HG03135 (cell line): Measurements from ENCODE around the gene CELF4.
A peak's percentile ranks its signal among the peaks of the same experiment; 100 is the strongest.

Experiments used
- ATAC-seq: cut with Tn5 transposase; IDR thresholded peaks from one replicate; pipeline ENCODE4 v1.9.1; 2021; ENCODE audit warnings: mild to moderate bottlenecking, moderate library complexity; ENCODE audit not compliant: unreplicated experiment

CELF4 gene

DNA sequence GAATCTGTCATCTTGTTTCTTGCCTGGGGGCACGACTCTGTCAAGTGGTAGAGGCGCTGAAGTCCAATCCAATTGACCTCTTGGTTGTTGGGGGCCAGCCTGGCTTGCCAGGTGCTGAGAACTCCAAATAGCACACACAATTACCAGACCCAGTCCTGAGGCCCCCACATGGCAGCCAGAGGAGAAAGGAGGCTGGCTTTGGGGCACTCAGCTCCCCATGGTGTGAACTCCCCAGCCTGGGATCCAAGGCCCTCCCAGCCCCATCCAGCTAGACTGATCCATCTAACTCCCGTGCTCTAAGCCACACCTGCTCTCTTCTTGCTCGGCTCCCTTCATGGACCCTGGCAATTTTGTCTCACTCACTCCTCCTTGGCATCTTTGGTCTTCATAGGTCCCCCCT, 170.0 kb downstream of the CELF4 start:
- ATAC-seq = no peak

DNA sequence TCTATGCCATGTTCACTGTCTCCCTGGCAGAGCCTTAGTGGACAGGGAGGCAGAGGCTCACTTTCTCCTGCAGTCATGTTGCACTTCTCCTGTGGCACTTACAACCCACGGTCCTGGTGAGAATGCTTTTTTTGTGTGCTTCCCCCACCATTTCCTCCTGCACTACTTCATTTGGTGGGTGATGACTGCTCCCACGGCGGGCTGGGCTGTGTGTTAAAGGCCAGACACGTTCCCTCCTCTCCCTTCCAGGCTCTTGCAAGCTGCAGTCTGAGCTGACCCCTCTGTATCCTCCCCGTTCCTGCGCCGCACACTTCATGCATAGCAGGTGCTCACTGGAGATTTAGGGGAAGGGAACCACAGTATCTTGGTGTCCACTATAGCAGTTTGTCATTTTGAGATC, 170.5 kb downstream of the CELF4 start:
- no peak for ATAC-seq

DNA sequence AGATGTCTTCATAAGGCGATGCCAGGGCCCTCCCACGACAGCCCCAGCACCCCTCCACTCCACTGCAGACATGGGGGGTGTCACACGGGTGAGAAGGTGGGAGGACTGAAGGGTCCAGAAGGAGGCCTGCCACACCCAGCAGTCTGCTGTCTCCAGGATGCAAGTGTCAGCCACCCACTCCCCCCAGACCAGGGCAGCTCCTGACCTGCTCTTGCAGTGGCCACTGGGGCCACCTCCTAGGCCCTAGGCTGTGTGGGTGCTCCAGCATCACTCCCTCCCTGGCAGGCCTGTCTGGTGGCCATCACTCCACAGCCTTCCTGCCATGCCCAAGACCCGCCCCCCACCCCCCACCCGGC, 171.0 kb downstream of the CELF4 start:
- no peak for ATAC-seq

DNA sequence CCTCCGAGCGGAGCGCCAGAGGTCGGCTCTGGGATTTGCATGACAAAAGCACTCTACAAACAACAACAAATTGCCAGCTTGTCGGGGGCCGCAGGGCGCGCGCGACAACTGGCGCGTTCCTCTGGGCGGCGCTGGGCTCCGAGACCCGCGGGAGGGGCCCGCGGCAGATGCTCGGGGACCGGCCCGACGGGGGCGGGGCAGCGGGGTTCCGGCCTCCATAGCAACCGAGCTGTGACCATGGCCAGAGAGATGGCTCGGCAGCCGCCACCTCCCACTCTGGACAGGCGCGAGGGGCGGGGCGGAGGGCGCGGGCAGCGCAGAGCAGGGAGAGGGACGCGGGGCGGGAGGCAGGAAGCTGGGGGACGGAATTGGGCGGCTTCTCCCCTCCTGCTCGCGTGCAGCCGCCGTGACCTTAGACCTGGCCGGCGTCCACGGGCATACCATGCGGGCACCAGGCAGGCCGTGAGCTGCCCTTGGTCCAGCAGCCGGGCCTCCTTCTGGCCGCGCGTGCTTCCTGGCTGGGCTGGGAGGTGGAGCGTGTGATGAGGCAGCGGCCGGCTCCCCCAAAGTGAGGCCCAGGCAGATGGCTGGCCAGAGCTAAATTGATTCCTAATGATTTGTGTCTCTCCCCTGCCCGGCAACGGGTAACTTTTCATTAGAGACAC, 171.5 kb downstream of the CELF4 start:
- ATAC-seq = no peak

DNA sequence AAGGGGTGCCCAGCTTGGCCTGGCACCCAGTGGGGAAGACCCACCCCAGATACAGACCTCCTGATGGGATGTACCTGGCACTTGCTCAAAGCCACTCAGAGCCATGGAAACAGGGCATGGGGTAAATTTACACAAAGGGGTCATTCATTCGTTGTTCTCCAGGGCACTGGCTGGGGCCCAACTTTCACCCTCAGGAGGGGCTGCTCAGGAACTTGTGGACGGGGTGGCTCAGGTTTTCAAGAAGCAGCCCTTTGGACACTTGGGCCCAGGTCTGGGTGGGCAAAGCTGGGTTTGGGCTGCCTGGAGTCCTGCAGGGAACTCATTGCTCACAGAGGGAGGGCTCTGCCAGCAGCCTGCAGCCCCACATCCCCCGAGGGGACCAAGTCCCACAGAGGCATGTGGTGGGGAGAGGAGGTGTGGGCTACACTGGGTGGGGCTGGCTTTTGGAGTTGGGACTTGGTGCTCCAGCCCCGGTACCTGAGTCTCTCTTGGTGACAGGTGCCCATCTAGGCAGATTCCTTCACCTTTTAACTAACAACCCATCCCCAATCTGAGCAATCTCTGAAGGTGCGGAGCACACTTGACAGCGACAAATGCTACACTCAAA, 172.3 kb downstream of the CELF4 start:
- no peak for ATAC-seq

DNA sequence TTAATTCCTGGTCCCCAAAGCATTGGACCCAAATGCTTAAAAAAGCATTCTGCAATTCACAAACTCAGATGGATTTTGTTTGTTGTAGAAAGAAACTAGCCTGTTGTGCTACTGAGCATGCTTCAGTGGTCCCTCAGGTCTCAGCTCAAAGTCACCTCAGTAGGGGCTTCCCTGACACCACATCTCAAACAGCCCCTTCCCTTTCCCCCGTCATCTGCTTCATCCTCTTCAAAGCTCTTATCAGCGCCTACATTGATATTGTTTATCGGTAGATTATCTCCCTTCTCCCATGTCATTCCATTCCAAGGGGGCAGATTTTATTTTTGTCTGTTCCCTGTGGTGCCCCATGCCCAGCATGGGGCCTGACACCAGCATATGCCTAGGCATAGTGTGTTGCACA, 172.9 kb downstream of the CELF4 start:
- no peak for ATAC-seq

DNA sequence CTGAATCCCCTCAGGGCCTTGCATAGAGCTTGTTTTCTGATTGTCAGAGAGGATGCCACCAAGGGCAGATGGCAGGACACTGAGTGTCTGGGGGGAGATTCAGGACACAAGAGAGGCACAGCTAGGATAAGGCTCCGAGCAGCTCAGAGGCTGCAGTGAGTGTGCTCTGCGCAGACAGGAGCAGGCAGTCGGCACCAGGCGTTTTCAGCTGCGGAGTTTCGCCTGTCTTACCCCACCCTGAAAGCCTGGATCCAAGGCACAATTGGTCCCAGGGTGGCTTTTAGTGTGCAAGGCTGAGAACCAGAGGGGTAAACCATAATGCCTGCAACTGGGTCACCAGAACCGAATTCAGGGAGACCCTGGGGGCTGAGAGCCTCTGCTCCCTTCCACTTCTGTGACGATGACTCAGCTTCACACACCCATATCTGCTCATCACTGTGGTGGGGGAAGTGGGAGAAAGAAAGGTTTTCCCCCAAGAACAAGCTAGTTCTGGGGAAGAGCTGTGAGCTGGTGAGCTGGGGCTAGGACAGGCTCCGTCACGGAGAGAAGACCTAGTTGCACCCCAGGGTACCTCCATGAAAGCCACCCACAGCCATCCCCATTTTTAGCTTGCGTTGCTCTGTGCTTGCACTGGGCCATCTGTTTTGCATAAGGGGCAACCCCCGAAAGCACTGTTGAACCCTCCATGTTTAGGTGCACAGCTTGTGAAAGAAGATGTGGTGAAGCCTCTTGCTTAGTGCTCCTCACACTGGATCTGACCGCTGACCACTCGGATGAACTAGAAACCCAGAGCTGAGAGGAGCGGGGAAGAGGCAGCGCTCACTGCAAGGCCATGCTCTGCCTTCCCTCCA, 173.7 kb downstream of the CELF4 start:
- peak; percentile 44 for ATAC-seq

DNA sequence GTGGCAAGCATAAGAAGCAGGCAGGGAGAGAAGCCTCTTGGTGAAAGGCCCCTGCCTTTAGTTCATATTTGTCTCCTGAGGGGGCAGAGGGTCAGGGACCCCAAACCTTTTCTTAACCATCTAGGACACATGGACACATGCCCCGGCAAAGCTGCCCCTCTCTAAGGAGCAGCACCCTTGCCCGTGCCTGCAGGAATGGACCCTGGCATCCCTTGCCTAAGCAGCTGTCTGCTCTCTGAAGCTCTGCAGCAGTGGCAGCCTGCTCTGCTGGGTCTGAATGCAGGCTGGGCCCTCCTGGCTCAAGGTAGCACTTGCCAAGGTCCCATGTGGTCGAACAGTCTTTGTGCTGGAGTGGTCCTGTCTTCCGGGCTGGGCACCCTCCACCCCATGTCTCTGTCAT, 174.4 kb downstream of the CELF4 start:
- ATAC-seq = no peak

DNA sequence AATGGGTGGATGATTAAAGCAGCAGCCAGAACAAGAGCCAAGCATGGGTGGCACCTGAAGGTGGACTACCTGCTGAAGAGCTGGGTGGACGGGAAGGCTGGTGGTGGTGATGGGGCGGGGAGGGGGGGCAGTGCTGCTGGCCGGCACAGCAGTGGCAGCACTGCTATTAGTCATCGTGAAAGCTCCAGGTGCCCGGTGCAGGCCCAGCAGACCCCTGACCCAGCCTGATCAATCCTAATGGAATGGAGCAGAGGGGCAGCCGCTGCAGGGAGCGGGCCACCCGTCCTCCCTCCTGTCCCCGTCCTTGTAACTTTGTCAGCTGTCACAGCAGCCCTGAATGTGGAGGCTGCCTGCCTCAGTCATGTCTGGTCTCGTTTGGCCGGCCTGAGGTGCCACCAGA, 174.9 kb downstream of the CELF4 start:
- no peak for ATAC-seq

DNA sequence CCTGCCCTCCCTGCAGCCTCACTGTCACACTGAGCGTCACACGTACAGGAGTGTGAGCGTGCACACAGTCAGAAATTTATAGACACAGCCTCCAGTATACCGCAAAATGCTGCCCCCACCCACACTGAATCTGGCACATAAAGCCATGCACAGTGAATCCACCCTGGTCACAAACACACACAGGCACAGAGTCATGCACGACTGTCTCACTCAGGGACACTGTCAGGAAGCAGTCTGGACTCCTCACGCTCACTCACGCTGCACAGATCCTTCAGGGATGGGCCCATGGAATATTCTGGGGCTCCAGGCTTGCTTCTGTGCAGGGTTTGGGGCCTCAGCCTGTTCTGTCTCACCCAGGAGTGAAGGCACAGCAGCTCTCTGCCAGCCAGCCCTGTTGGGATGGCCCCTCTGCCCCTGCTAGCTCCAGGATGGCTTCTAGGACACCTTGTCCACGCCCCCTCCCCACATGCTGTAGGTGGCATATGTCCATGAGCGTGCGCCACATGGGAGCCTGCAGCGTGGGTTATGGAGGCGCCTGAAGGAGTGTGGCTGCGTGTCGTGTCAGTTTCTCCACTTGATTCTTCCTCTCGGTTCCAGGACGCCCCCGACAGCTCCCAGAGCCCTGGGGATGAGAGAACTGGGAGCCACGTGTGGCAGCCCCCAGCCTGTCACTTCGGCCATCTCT, 175.8 kb downstream of the CELF4 start:
- no peak for ATAC-seq

DNA sequence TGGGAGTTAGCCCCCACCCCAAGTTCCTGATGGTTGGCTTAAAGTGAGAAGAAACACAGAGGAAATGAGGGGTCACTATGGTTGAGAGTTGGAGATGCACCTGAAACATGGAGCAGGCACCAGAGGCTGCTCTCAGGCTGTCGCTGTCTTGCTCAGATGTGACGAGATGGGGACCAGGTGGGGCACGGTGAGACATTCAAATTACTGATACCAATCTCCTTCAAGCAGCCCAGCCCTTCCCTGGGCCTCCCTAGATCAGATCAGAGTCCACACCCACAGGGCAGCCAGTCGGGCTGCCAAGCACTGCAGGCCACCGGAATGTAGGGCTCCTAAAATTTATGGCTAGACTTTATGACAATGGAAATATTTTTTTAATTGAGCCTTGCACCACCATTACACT, 176.6 kb downstream of the CELF4 start:
- ATAC-seq = no peak

DNA sequence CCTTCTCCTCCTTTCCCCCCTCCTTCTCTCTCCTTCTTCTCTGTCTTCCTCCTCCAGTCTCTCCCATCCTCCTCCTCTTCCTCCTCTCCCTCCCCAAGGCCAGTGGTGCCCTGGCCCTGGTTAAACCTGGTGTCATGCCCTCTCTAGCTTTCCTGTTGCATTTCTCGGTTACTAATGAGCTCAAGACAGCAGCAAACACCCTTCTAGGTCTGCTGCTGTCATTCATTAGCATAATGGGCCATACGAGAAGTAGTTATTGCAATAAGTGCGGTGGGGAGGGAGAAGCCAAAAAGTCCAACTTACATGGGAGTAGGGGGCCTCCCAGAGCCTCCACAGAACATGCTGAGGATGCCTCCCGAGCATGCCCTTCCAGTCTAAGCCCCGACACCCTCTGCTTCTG, 177.2 kb downstream of the CELF4 start:
- ATAC-seq = no peak

DNA sequence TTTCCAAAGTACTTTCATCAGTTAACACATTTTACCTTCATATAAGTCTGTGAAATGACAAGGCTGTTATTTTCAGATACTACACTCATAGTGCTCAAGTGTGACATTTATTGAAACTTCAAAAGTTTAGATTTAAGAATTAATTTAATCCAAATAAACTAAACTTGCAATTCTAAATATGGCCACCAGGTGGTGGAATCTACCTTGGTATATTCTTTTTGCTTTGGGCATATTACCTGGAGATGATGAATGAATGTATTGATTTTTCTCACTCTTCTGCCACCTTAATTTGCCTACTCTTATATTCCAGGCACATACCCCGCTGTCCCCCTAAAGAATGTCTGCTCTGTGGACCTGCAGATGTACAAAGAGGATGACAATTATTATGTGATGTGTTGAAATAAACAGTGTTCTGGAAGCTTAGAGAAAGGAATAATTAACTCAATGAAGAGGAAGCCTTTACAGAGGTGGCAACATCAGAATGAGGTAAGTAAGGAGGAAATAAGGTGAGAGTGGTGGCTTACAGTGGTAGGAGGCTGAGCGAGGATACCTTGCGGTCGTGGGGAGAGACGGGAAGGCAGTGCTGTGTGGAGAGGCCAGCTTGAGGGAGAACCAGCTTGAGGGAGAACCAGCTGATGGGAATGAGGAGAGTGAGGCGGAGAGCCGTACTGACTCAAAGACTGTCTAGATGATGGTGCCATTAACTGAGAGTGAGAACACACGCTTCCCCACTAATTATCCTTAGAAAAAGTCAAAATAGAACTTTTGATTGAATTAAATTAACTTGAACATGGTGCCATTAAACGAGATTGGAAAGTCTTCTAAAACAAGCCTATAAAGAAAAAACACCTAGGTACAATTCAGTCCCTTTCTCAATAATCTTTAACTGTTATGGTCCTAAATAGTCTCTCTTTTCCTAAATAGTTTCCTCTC, 179.5 kb downstream of the CELF4 start:
- no peak for ATAC-seq

DNA sequence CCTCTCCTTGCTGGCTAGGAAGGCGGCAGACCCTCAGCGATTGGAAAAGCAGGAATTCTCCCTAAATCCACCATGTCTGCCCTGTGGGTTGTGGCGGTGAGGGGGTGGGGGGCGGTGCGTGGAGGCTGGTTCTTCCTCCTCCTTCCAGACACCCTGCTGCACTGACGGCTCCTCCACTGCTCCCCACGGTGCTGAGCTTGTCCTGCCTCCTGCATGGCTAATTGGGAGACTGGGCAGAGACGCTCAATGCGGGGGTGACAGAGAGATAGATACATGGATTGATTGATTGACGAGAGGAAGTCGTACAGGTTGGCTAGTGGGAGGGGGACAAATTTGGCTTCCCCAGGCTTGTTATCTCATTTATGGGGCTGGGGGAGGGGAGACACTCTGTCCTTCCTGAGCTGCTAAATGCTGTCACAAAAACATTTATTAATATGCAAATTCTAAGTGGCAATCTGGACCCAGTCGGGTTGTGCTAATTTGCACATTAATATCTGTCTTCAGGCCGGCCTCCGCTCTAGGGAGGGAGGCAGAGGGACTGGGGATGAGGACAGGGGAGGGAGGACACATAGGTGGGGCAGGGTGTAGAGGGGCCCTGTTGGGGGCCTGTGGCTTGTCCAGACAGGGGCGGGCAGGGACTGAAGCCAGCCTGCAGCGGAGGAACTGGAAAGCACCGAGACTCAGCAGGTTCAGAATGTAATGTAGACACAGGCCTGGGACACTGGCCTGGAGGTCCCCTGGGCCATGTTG, 181.6 kb downstream of the CELF4 start:
- no peak for ATAC-seq

DNA sequence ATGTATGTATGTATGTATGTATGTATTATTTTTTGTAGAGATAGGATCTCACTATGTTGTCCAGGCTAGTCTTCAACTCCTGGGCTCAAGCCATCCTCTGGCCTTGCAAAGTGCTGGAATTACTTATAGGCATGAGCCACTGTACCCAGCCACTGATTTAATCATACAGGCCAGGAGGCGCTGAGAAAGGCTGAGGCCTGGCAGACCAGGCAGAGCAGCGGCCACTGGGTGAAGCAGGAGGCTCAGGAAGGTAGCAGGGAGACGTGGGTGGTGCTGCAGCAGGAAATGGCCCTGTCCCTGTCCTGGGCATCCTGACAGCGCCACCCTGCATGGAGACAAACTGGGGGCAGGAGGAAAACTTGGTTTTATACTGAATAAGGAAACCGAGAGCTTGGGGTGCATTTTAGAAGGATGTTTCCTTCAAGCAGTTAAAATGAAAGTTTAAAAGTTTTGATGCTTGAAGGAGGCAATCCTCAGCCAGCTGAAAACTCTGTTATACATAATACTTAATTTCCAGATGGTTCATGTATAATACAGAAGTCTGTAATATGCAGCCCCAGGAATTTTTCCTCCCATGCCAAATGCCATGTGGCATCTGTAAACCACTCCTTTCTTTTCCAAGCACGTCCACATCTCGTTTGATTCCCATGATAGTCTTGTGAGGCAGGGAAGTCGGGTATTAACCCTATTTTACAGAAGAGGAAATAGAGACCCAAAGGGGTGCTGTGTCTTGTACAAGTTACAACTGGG, 182.4 kb downstream of the CELF4 start:
- no peak for ATAC-seq

DNA sequence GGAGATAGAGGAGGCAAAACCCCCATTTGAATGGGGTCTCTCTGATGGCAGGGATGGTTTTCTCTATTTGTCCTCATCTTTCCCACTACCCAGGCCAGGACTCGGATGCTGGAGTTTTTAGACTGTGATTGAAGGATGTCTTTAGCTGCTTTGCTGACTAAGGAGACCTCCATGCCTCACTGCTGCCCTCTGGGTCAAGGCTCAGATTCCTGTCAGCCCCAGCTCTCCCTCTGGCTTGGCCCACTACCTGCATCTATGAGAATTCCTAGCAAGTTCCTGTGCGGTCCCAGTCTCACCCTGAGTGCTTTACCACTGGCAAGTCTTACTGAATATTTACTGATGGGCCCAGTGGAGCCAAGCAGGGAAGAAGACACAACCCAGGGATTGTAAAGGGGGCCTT, 184.0 kb downstream of the CELF4 start:
- ATAC-seq = no peak

DNA sequence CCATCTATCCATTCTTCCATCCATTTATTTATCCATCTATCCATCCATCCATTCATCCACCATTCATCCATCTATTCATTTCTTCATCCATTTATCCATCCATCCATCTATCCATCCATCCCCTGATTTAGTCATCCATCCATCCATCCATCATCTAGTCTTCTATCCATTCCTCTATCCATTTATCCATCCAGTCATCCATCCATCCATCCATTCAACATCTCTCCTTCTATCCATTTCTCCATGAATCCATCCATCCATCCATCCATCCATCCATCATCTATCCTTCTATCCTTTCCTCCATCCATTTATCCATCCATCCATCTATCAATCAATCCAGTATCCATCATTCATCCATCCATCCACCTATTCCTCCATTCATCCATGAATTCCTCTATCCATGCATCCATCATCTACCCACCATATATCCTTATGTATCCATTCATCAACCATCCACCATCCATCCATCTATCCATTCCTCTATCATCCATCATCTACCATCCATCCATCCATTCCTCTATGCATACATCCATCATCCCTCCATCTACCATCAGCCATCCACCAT, 185.0 kb downstream of the CELF4 start:
- no peak for ATAC-seq

DNA sequence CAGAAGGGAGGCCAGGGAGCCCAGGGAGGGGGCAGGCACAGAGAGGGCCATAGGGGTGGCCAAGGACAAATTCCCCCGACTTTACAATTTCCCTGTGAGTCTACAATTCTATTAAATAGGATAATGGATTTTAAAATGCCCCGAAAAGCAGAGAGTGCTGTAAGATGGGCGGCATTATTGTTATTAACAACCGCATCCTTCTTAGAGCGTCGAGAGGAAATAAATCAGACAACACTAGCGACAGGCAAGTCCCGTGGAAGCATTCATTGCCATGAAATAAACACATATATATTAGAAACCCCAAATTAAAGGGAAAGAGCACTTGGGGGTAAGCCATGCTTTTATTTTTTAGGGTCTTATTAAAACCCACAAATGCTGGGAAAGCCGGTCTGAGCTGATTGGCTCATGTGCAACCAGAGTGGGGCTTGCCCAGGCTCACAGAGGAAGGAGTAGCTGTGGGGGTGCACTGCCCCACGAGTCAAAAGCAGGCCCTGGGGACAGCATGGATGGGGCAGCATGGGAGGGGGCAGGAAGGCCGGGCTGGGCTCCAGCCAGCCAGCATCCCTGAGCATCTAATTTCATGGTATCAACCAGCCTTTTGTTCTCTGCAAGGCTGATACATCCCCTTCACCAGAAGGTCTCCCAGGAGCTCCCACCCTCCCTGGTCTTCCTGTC, 187.1 kb downstream of the CELF4 start:
- no peak for ATAC-seq
